ENCODE data around the gene PKDREJ. TPM values are rescaled to one million over a fixed set of nuclear protein-coding genes. Genes with fewer than 3 reads are reported as not detected.

PKDREJ gene
- total and polyA plus RNA-seq, 2 experiments from 2014 or later, result not detected

GRCh38 chr22:46212195-46212594, 50.9 kb downstream of the PKDREJ start:
- H3K4me3 ChIP-seq, result no peak overlapping the region
- Mint-ChIP-seq H3K36me3 (ENCODE audit: low read depth) (peaks cover 36% of the 10 kb centered on the region), H3K27ac (no peak overlapping the region), H3K27me3 (ENCODE audit: insufficient read depth, low read depth, poor library complexity) (peaks cover 11% of the 10 kb centered on the region), H3K4me3 (no peak overlapping the region), H3K4me1 (no peaks in the 10 kb centered on the region), H3K9me3 (peaks cover 52% of the 10 kb centered on the region)
- 0 out of 2 replicates have a peak, but pooled peaks cover 5% of the 10 kb centered on the region for H3K36me3 ChIP-seq (ENCODE audit: insufficient read depth)
- H3K27ac ChIP-seq (ENCODE audit: low read depth), result no peak overlapping the region
- TF ChIP-seq STAT1 (IDR thresholded peaks at IDR 0.05; ENCODE audit: unreplicated experiment) (no peak), EZH2 (IDR thresholded peaks at IDR 0.05; ENCODE audit: low read depth, unreplicated experiment) (no peak), CREB1 (CRISPR knock-in tag; IDR thresholded peaks at IDR 0.05; ENCODE audit: low read depth) (no peak)
- TF ChIP-seq, protein P1, sequence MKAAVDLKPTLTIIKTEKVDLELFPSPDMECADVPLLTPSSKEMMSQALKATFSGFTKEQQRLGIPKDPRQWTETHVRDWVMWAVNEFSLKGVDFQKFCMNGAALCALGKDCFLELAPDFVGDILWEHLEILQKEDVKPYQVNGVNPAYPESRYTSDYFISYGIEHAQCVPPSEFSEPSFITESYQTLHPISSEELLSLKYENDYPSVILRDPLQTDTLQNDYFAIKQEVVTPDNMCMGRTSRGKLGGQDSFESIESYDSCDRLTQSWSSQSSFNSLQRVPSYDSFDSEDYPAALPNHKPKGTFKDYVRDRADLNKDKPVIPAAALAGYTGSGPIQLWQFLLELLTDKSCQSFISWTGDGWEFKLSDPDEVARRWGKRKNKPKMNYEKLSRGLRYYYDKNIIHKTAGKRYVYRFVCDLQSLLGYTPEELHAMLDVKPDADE (IDR thresholded peaks at IDR 0.05), result no peak
- H4K20me1 ChIP-seq (replicated peaks; ENCODE audit: insufficient read depth), result no peaks in the 10 kb centered on the region
- H3K4me1 ChIP-seq (ENCODE audit: insufficient read depth), result no peaks in the 10 kb centered on the region
- H3F3A ChIP-seq (replicated peaks; ENCODE audit: low read depth), result no peaks in the 10 kb centered on the region
- no peaks in the 10 kb centered on the region for H3K9me2 ChIP-seq (ENCODE audit: insufficient read depth)
- H3K79me2 ChIP-seq (replicated peaks; ENCODE audit: insufficient read depth), result no peaks in the 10 kb centered on the region
- no peak overlapping the region for H3K4me2 ChIP-seq
- H2AFZ ChIP-seq, result no peak overlapping the region
- DNase-seq (ENCODE audit: low spot score) (no peak), ATAC-seq (no peak)
- H3K27me3 ChIP-seq (ENCODE audit: insufficient read depth), result no peaks in the 10 kb centered on the region

- Mint-ChIP-seq H3K36me3 (ENCODE audit: low read depth) (peaks cover 44% of the 10 kb centered on the region), H3K27me3 (ENCODE audit: insufficient read depth, low read depth, poor library complexity) (peaks cover 10% of the 10 kb centered on the region), H3K27ac (no peak overlapping the region), H3K9me3 (peaks cover 63% of the 10 kb centered on the region), H3K4me3 (no peak overlapping the region), H3K4me1 (no peaks in the 10 kb centered on the region)
- no peak for ATAC-seq
- TF ChIP-seq CTCF (conservative IDR thresholded peaks at IDR 0.05; ENCODE audit: low read depth in 2 of 2), result no peak
- no peak for TF ChIP-seq REST (IDR thresholded peaks at IDR 0.05; ENCODE audit: unreplicated experiment)
- TF ChIP-seq STAT1 (IDR thresholded peaks at IDR 0.05; ENCODE audit: unreplicated experiment), result no peak
- no peak for TF ChIP-seq EZH2phosphoT487 (IDR thresholded peaks at IDR 0.05; ENCODE audit: unreplicated experiment)
- TF ChIP-seq EZH2 (IDR thresholded peaks at IDR 0.05; ENCODE audit: low read depth, unreplicated experiment), result no peak
- no peak for TF ChIP-seq NANOG (IDR thresholded peaks at IDR 0.05; ENCODE audit: borderline replicate concordance)
- Histone ChIP-seq H3F3A (replicated peaks; ENCODE audit: low read depth) (no peaks in the 10 kb centered on the region), H3K79me2 (replicated peaks; ENCODE audit: insufficient read depth) (no peaks in the 10 kb centered on the region), H3K36me3 (ENCODE audit: insufficient read depth) (0 out of 2 replicates have a peak, but pooled peaks cover 5% of the 10 kb centered on the region), H3K4me1 (ENCODE audit: insufficient read depth) (no peaks in the 10 kb centered on the region), H2AFZ (no peak overlapping the region), H4K20me1 (replicated peaks; ENCODE audit: insufficient read depth) (no peaks in the 10 kb centered on the region), H3K9me2 (ENCODE audit: insufficient read depth) (peaks cover 5% of the 10 kb centered on the region; the same call in 1 of the 2 replicates), H3K27me3 (ENCODE audit: insufficient read depth) (no peaks in the 10 kb centered on the region), H3K27ac (ENCODE audit: low read depth) (no peak overlapping the region), H3K4me3 (no peak overlapping the region), H3K4me2 (no peak overlapping the region)
- no peak for DNase-seq (ENCODE audit: low spot score)
Measured at GRCh38 chr22:46209262-46209661, 53.9 kb downstream of the PKDREJ start.

Other genes starting within 250 kb of the PKDREJ start
- 6.0 and 12.6 TPM in 2 replicates for gene PPARA, start 112.8 kb downstream of the PKDREJ start, total RNA-seq (2014; rRNA removed; shearing (Covaris generic))
- gene PPARA, start 112.8 kb downstream of the PKDREJ start, polyA plus RNA-seq (2016; fragmentation: Nextera tagmentation; extraction: Ambion mirVana), result 4.7 and 5.1 TPM in 2 replicates
- gene CDPF1, start 13.1 kb downstream of the PKDREJ start, total RNA-seq (2014; rRNA removed; shearing (Covaris generic)), result 14.5 and 14.8 TPM in 2 replicates
- 10.1 and 11.3 TPM in 2 replicates for gene CDPF1, start 13.1 kb downstream of the PKDREJ start, polyA plus RNA-seq (2016; fragmentation: Nextera tagmentation; extraction: Ambion mirVana)
- gene TTC38, start 4.7 kb upstream of the PKDREJ start, total RNA-seq (2014; rRNA removed; shearing (Covaris generic)), result 38.6 and 46.6 TPM in 2 replicates
- 11.1 and 11.8 TPM in 2 replicates for gene TTC38, start 4.7 kb upstream of the PKDREJ start, polyA plus RNA-seq (2016; fragmentation: Nextera tagmentation; extraction: Ambion mirVana)
- 25.1 and 26.3 TPM in 2 replicates for gene GTSE1, start 33.5 kb upstream of the PKDREJ start, total RNA-seq (2014; rRNA removed; shearing (Covaris generic))
- gene GTSE1, start 33.5 kb upstream of the PKDREJ start, polyA plus RNA-seq (2016; fragmentation: Nextera tagmentation; extraction: Ambion mirVana), result 28.6 TPM in 2 replicates
- gene TRMU, start 72.4 kb upstream of the PKDREJ start, total RNA-seq (2014; rRNA removed; shearing (Covaris generic)), result 58.7 and 70.4 TPM in 2 replicates
- gene TRMU, start 72.4 kb upstream of the PKDREJ start, polyA plus RNA-seq (2016; fragmentation: Nextera tagmentation; extraction: Ambion mirVana), result 40.3 and 48.3 TPM in 2 replicates

Measured in GM23338 (cell line).